ENCODE measurements around the gene MBD1.

DNA sequence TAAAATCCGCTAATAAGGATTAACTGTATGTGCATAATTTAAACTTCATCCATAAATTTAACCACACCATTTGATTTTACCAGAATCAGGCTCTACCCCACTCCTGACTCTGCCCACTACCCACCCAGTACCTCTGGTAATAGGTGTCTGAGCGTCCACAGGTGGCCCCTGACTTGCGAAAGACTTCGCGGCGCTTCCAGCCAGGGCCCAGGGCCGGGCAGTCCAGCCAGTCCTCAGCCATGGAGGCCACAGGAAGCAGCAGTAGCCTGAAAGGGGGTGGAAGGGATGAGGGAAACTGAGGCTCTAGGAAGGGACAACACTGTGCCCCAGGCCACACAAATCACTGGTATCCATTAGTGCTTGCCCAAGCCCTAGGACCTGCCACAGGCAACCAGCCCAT, 1.6 kb downstream of the MBD1 start:
- TF ChIP-seq, protein P1, sequence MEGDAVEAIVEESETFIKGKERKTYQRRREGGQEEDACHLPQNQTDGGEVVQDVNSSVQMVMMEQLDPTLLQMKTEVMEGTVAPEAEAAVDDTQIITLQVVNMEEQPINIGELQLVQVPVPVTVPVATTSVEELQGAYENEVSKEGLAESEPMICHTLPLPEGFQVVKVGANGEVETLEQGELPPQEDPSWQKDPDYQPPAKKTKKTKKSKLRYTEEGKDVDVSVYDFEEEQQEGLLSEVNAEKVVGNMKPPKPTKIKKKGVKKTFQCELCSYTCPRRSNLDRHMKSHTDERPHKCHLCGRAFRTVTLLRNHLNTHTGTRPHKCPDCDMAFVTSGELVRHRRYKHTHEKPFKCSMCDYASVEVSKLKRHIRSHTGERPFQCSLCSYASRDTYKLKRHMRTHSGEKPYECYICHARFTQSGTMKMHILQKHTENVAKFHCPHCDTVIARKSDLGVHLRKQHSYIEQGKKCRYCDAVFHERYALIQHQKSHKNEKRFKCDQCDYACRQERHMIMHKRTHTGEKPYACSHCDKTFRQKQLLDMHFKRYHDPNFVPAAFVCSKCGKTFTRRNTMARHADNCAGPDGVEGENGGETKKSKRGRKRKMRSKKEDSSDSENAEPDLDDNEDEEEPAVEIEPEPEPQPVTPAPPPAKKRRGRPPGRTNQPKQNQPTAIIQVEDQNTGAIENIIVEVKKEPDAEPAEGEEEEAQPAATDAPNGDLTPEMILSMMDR (IDR thresholded peaks at IDR 0.05; ENCODE audit: insufficient read depth, low read depth, low read length) = no peak
- no peak for TF ChIP-seq EZH2 (IDR thresholded peaks at IDR 0.05; ENCODE audit: insufficient read depth, low read length)
